H1 (cell line): Measurements from ENCODE around the gene CDC42BPB. TPM values are rescaled to one million over a fixed set of nuclear protein-coding genes. Genes with fewer than 3 reads are reported as not detected.
A peak's percentile ranks its signal among the peaks of the same experiment; 100 is the strongest.

Source experiments
- CTCF ChIA-PET: fragments of 300-600 bp; sonication (Branson Sonifier 250); formaldehyde crosslinking; loops from one replicate; lab custom pipeline; 2021; ENCODE audit not compliant: partially characterized antibody; lab: Charles Lee
- POLR2A ChIA-PET: fragments of 300-600 bp; sonication (Branson Sonifier 250); formaldehyde crosslinking; loops from one replicate; lab custom pipeline; 2021; ENCODE audit warnings: inconsistent platforms; ENCODE audit not compliant: partially characterized antibody; lab: Charles Lee
- DNase-seq, 2 experiments: peaks; one replicate each; pipeline versions ENCODE4 v3.0.0 to v3.0.0-alpha.2; 2010 to 2022; ENCODE audit warnings: low spot score in 2 of 2, low read depth in 1 of 2, mixed read lengths in 1 of 2
- FAIRE-seq: peaks from 2 replicates; lab custom pipeline; 2011; peaks lifted over from hg19 to GRCh38; lab: Jason Lieb, UNC
- H2AFZ ChIP-seq: 2 replicates; pipeline ENCODE4 v1.8.1; 2012; ENCODE audit warnings: low read length, inconsistent platforms
- H2AK5ac ChIP-seq: 2 replicates; pipeline ENCODE4 v1.6.1; 2013; ENCODE audit warnings: low read depth, low read length
- H2BK120ac ChIP-seq: replicated peaks from 2 replicates; pipeline ENCODE3; 2013; ENCODE audit warnings: low read depth, low read length, inconsistent platforms
- H2BK12ac ChIP-seq: 2 replicates; pipeline ENCODE4 v1.6.1; 2013; ENCODE audit warnings: low read depth, low read length
- H2BK15ac ChIP-seq: 2 replicates; pipeline ENCODE4 v1.6.1; 2013; ENCODE audit warnings: low read length
- H2BK20ac ChIP-seq: 2 replicates; pipeline ENCODE4 v1.6.1; 2013; ENCODE audit warnings: low read length
- H2BK5ac ChIP-seq: 2 replicates; pipeline ENCODE4 v1.6.1; 2013; ENCODE audit warnings: low read depth, low read length
- H3K14ac ChIP-seq: 2 replicates; pipeline ENCODE4 v1.6.1; 2013; ENCODE audit warnings: inconsistent platforms; ENCODE audit not compliant: insufficient read length
- H3K18ac ChIP-seq: 2 replicates; pipeline ENCODE4 v1.6.1; 2013; ENCODE audit warnings: low read length; ENCODE audit errors: extremely low read depth
- H3K23ac ChIP-seq: 2 replicates; pipeline ENCODE4 v1.6.1; 2013; ENCODE audit warnings: inconsistent platforms; ENCODE audit not compliant: insufficient read length
- H3K23me2 ChIP-seq: 2 replicates; pipeline ENCODE4 v1.6.1; 2013; ENCODE audit warnings: low read depth, low read length
- H3K27ac ChIP-seq: 2 replicates; pipeline ENCODE4 v1.6.1; 2011; ENCODE audit warnings: low read depth, low read length, inconsistent platforms
- H3K27me3 ChIP-seq, 4 experiments: replicated peaks in 1 of 4; 1 replicate in 1 of 4; 2 replicates in 3 of 4; pipeline versions ENCODE4 v1.6.1 to v1.8.1; 2011 to 2013; ENCODE audit warnings: low read length in 3 of 4, mild to moderate bottlenecking in 3 of 4, inconsistent platforms in 2 of 4, mixed read lengths in 2 of 4, moderate library complexity in 1 of 4; ENCODE audit not compliant: control insufficient read depth in 3 of 4, insufficient read depth in 3 of 4; ENCODE audit errors: extremely low read depth in 1 of 4
- H3K36me3 ChIP-seq, 4 experiments: 2 replicates each; pipeline versions ENCODE4 v1.6.1 to v1.8.1; 2011 to 2013; ENCODE audit warnings: mild to moderate bottlenecking in 4 of 4, low read length in 3 of 4, moderate library complexity in 2 of 4, control low read depth in 1 of 4, inconsistent platforms in 1 of 4; ENCODE audit not compliant: insufficient read depth in 4 of 4, control insufficient read depth in 2 of 4
- H3K4ac ChIP-seq: replicated peaks from 2 replicates; pipeline ENCODE3; 2013; ENCODE audit warnings: low read length, low read depth, mixed read lengths, inconsistent platforms; ENCODE audit not compliant: insufficient read length
- H3K4me1 ChIP-seq, 4 experiments: replicated peaks in 1 of 4; 1 replicate in 1 of 4; 2 replicates in 3 of 4; pipeline versions ENCODE4 v1.6.1 to v1.8.1; 2011 to 2013; ENCODE audit warnings: low read length in 3 of 4, inconsistent platforms in 2 of 4, mixed read lengths in 1 of 4; ENCODE audit not compliant: insufficient read depth in 4 of 4, control insufficient read depth in 3 of 4
- H3K4me2 ChIP-seq, 2 experiments: 2 replicates each; pipeline versions ENCODE4 v1.6.1 to v1.8.1; 2011 to 2013; ENCODE audit warnings: low read depth in 2 of 2, low read length in 2 of 2, control low read depth in 1 of 2, inconsistent platforms in 1 of 2, mild to moderate bottlenecking in 1 of 2; ENCODE audit not compliant: insufficient read depth in 1 of 2
- H3K4me3 ChIP-seq, 4 experiments: fragments of 200-600, 300-600 bp in 1 of 4; sonication (generic), shearing (Covaris generic), sonication (Bioruptor Twin) in 1 of 4; 2 replicates each; pipeline versions ENCODE4 v1.5.1 to v1.8.1; 2011 to 2016; ENCODE audit warnings: low read length in 4 of 4, low read depth in 3 of 4, control low read depth in 2 of 4, inconsistent platforms in 2 of 4, mild to moderate bottlenecking in 2 of 4, mixed read lengths in 1 of 4, moderate library complexity in 1 of 4; ENCODE audit not compliant: insufficient read depth in 2 of 4; ENCODE audit errors: extremely low read depth in 1 of 4
- H3K56ac ChIP-seq: replicated peaks from 2 replicates; pipeline ENCODE3; 2013; ENCODE audit warnings: low read depth, mild to moderate bottlenecking, mixed read lengths, low read length, inconsistent platforms; ENCODE audit not compliant: insufficient read length
- H3K79me1 ChIP-seq: 2 replicates; pipeline ENCODE4 v1.6.1; 2013; ENCODE audit warnings: low read depth, low read length, control low read depth
- H3K79me2 ChIP-seq, 2 experiments: 2 replicates each; pipeline versions ENCODE4 v1.6.1 to v1.8.1; 2012 to 2013; ENCODE audit warnings: low read length in 2 of 2, mild to moderate bottlenecking in 2 of 2, inconsistent platforms in 1 of 2; ENCODE audit not compliant: insufficient read depth in 2 of 2, control insufficient read depth in 1 of 2
- H3K9ac ChIP-seq, 4 experiments: replicated peaks in 1 of 4; 1 replicate in 1 of 4; 2 replicates in 3 of 4; pipeline versions ENCODE4 v1.6.1 to v1.8.1; 2011 to 2013; ENCODE audit warnings: low read depth in 3 of 4, low read length in 3 of 4, control low read depth in 2 of 4, mild to moderate bottlenecking in 2 of 4, moderate library complexity in 2 of 4, inconsistent platforms in 1 of 4; ENCODE audit errors: extremely low read depth in 1 of 4
- H3K9me3 ChIP-seq, 2 experiments: 2 replicates each; pipeline versions ENCODE4 v1.6.1 to v1.8.1; 2012 to 2013; ENCODE audit warnings: mild to moderate bottlenecking in 2 of 2, moderate library complexity in 2 of 2, control low read depth in 1 of 2, inconsistent platforms in 1 of 2, low read depth in 1 of 2, low read length in 1 of 2, mixed read lengths in 1 of 2; ENCODE audit not compliant: insufficient read depth in 2 of 2
- H4K20me1 ChIP-seq, 2 experiments: replicated peaks in 1 of 2; 2 replicates each; pipeline versions ENCODE3 to v1.8.1; 2011 to 2013; ENCODE audit warnings: inconsistent platforms in 2 of 2, low read length in 2 of 2, mild to moderate bottlenecking in 1 of 2; ENCODE audit not compliant: insufficient read depth in 2 of 2, control insufficient read depth in 1 of 2
- H4K5ac ChIP-seq: 2 replicates; pipeline ENCODE4 v1.6.1; 2013; ENCODE audit warnings: low read length, low read depth, mixed read lengths, inconsistent platforms; ENCODE audit not compliant: insufficient read length
- H4K8ac ChIP-seq: 2 replicates; pipeline ENCODE4 v1.8.0; 2013; ENCODE audit warnings: mild to moderate bottlenecking, moderate library complexity, low read length, inconsistent platforms; ENCODE audit not compliant: insufficient read depth; ENCODE audit errors: extremely low read depth
- H4K91ac ChIP-seq: replicated peaks from 2 replicates; pipeline ENCODE3; 2013; ENCODE audit warnings: low read length, mixed read lengths, inconsistent platforms; ENCODE audit not compliant: insufficient read length
- ATF3 ChIP-seq: IDR thresholded peaks from 2 replicates; pipeline ENCODE4 v1.6.1; 2011; ENCODE audit warnings: low read depth, mild to moderate bottlenecking, low read length; ENCODE audit not compliant: insufficient read depth
- CBX5 ChIP-seq: fragments of 300-800, 300-1000 bp; sonication (generic); IDR thresholded peaks from 2 replicates; pipeline ENCODE4 v1.7.1; 2016; ENCODE audit warnings: antibody characterized with exemption, low read length, low read depth
- HDAC2 ChIP-seq, 2 experiments: fragments of 300-600 bp in 1 of 2; sonication (generic) in 1 of 2; IDR thresholded peaks; 2 replicates each; pipeline ENCODE4 v1.6.1; 2011 to 2012; ENCODE audit warnings: low read depth in 2 of 2, low read length in 2 of 2, mild to moderate bottlenecking in 2 of 2, moderate library complexity in 2 of 2, borderline replicate concordance in 1 of 2, inconsistent platforms in 1 of 2
- KDM5A ChIP-seq: fragments of 200-600 bp; IDR thresholded peaks from 2 replicates; pipeline ENCODE4 v1.7.1; 2012; ENCODE audit warnings: mild to moderate bottlenecking, low read length, inconsistent platforms, mixed read lengths
- RFX5 ChIP-seq: IDR thresholded peaks from 2 replicates; pipeline ENCODE4 v1.6.1; 2011; ENCODE audit warnings: low read depth, low read length, improper control_type of control experiment, borderline replicate concordance
- SIN3A ChIP-seq, 2 experiments: IDR thresholded peaks in 1 of 2; conservative IDR thresholded peaks in 1 of 2; 2 replicates each; pipeline ENCODE4 v1.6.1; 2011 to 2012; ENCODE audit warnings: low read length in 2 of 2, improper control_type of control experiment in 1 of 2, low read depth in 1 of 2, mild to moderate bottlenecking in 1 of 2
- SRF ChIP-seq: IDR thresholded peaks from 2 replicates; pipeline ENCODE4 v1.6.1; 2011; ENCODE audit warnings: mild to moderate bottlenecking, low read depth, low read length, moderate library complexity
- WGBS, 2 experiments: shearing (Covaris generic) in 1 of 2; methylation state at CpG; one replicate each; pipeline versions ENCODE4 v1.1.6 to v1.1.7; 2013 to 2015; ENCODE audit warnings: low lambda C conversion rate in 2 of 2, mixed read lengths in 2 of 2, inconsistent platforms in 1 of 2, low coverage in 1 of 2, missing lambda C conversion rate in 1 of 2; ENCODE audit not compliant: insufficient replicate concordance in 2 of 2, insufficient coverage in 1 of 2, insufficient read length in 1 of 2; ENCODE audit errors: extremely low coverage in 1 of 2, missing lambda C conversion rate in 1 of 2; 5-methylcytosine and 5-hydroxymethylcytosine counted together
- polyA plus RNA-seq, 7 experiments: library from polyadenylated mRNA; depleted of rRNA in 3 of 7; stranded (reverse) in 5 of 7; unstranded in 2 of 7; fragments of >200 nt in 5 of 7; fragments of 200-250 nt in 2 of 7; gene quantifications; 1 replicate in 5 of 7; 2 replicates in 1 of 7; 4 replicates in 1 of 7; pipeline versions ENCODE4 v1.2.1 to v1.2.3, GENCODE V29; 2011 to 2013; ENCODE audit warnings: missing spikeins in 2 of 7, mixed read lengths in 2 of 7
- total RNA-seq: library from RNA; stranded (reverse); fragmentation: NEBNext Ultra II Directional; extraction: Animal tissue kit (Norgen Biotek cat#: 25700); gene quantifications from 2 replicates; pipeline ENCODE4 v1.2.1, GENCODE V29; 2021
- TF ChIP-seq, protein P1 (sequence below): IDR thresholded peaks from 2 replicates; pipeline ENCODE4 v1.6.1; 2012; ENCODE audit warnings: inconsistent platforms

CDC42BPB gene
- total and polyA plus RNA-seq, 2 of the 8 experiments (the other 6 are each of a cell fraction or from before 2014, with no cell fraction given), result 51.2 to 88.2 TPM

- peak in 1 of 2 experiments; percentile 93 for DNase-seq
- H2BK120ac ChIP-seq, result no peak overlapping the region
- H3K27me3 ChIP-seq, result peaks cover 34 to 80% (median 68%) of the 10 kb centered on the region in 4 experiments
- ChIA-PET CTCF (interaction anchor here (1.5 to 1.6 kb wide), 2 partner anchors 9 to 111 kb away, joined by 3 read pairs; no protein-coding TSS in a partner anchor), POLR2A (interaction anchor here (0.7 to 1.1 kb wide), 2 partner anchors 13 to 276 kb away, joined by 3 to 4 read pairs; no protein-coding TSS in a partner anchor)
- FAIRE-seq, result no peak
- no peak overlapping the region for H3K23ac ChIP-seq
- peak overlapping the region in 1 of 4 experiments; percentile 34; a peak in 1 of 7 replicates for H3K9ac ChIP-seq
- peak overlapping the region; percentile 76 for H4K8ac ChIP-seq
- H3K27ac ChIP-seq, result no peak overlapping the region
- H2BK15ac ChIP-seq, result peak overlapping the region; percentile 90; the same call in 1 of the 2 replicates
- H3K14ac ChIP-seq, result no peak overlapping the region
- peaks cover 21% of the 10 kb centered on the region; the same call in 1 of the 2 replicates for H3K23me2 ChIP-seq
- peaks cover 0 to 9% (median 4%) of the 10 kb centered on the region in 4 experiments; a peak in 4 of 8 replicates for H3K36me3 ChIP-seq
- no peak overlapping the region for H2AK5ac ChIP-seq
- no peaks in the 10 kb centered on the region for H3K9me3 ChIP-seq
- no peaks in the 10 kb centered on the region for H3K79me2 ChIP-seq
- no peak overlapping the region for H2BK20ac ChIP-seq
- peak overlapping the region; percentile 87 for H3K18ac ChIP-seq
- peak overlapping the region; percentile 98; the same call in 1 of the 2 replicates for H2BK12ac ChIP-seq
- H3K4ac ChIP-seq, result no peak overlapping the region
- H3K56ac ChIP-seq, result no peak overlapping the region
- no peak overlapping the region; the same call in 1 of the 2 replicates for H2AFZ ChIP-seq
- H3K79me1 ChIP-seq, result no peaks in the 10 kb centered on the region
- H4K91ac ChIP-seq, result no peak overlapping the region
- peaks cover 0 to 12% of the 10 kb centered on the region in 2 experiments for H4K20me1 ChIP-seq
- peak overlapping the region; percentile 56; the same call in 1 of the 2 replicates for H2BK5ac ChIP-seq
- 3% methylated on average over 46 of the region's 94 CpGs; no CpG with 5 or more reads in 1 of the 2 experiments for WGBS, 2 experiments
- H3K4me3 ChIP-seq, result peak overlapping the region; percentile 72 to 92 (median 78)
- H3K4me2 ChIP-seq, result peak overlapping the region; percentile 88 to 98
- peaks cover 5 to 35% (median 23%) of the 10 kb centered on the region in 4 experiments for H3K4me1 ChIP-seq
- H4K5ac ChIP-seq, result no peak overlapping the region
- TF ChIP-seq ATF3 (no peak), HDAC2 (IDR thresholded peaks at IDR 0.05; ENCODE audit: borderline replicate concordance in 1 of 2, low read depth in 2 of 2, low read length in 2 of 2) (0 out of 4 replicates have a peak, but pooled peaks of 1 of the 2 experiments have one; percentile 49), CBX5 (no peak), KDM5A (no peak), SRF (no peak), SIN3A (conservative IDR thresholded peaks at IDR 0.05 in 1 of 2, IDR thresholded peaks at IDR 0.05 in 1 of 2; ENCODE audit: low read depth in 1 of 2, low read length in 2 of 2) (no peak), RFX5 (no peak)
- TF ChIP-seq, protein P1, sequence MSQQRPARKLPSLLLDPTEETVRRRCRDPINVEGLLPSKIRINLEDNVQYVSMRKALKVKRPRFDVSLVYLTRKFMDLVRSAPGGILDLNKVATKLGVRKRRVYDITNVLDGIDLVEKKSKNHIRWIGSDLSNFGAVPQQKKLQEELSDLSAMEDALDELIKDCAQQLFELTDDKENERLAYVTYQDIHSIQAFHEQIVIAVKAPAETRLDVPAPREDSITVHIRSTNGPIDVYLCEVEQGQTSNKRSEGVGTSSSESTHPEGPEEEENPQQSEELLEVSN, result peak; percentile 79
These were observed 128.7 kb downstream of the CDC42BPB start for GRCh38 chr14:102928412-102929240.
